Measurements from ENCODE around the gene SETDB1.

The SETDB1 gene

GRCh38 chr1:150976401-150976821 is 50.2 kb downstream of the SETDB1 start:
- DNase-seq: no peak

GRCh38 chr1:150976879-150977694 is 50.9 kb downstream of the SETDB1 start:
- peak; percentile 76 for DNase-seq

DNA sequence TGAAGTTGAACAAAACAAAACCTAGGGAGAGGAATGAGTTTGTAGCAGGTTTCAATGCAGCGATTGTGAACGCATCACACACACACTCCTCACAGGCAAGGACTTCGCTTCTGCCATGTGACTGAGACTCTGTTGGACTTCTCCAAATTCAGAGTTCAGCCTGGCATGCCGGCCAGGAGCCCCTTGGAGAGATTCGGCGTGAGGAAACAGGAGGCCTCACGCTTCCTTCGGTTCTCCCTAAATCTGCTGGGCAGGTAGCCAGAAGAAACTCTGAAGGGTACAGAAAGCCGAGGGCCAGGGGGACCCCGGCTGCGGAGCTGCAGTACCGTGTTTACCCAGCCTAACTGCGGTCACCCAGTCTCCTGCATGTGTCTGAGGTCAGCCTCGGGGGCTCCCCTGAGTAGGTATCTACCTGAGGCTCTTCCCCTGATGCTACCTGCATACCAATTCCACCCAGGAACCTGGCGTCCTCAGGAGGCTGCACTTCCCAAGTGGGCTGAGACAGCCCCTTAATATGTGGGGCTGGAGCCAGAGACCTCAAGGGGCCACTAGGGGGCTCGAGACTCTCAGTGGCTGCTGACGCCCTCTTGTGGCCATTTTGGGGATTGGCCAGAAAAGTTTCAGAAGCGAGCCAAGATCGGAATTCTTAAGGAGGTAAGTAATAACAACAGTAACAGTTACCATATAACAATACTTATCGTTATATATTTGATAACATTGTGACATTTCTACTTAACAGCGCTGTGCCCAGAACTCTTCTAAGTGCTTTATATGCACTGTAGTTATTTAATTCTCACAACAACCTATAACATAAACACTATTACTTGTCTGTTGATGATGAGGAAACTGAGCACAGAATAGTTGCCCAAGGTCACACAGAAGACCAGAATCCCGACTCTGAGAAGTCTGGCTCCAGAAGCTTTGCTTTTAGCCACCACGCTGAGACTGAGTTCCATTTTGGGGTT is 53.2 kb downstream of the SETDB1 start:
- peak; percentile 86 for DNase-seq

DNA sequence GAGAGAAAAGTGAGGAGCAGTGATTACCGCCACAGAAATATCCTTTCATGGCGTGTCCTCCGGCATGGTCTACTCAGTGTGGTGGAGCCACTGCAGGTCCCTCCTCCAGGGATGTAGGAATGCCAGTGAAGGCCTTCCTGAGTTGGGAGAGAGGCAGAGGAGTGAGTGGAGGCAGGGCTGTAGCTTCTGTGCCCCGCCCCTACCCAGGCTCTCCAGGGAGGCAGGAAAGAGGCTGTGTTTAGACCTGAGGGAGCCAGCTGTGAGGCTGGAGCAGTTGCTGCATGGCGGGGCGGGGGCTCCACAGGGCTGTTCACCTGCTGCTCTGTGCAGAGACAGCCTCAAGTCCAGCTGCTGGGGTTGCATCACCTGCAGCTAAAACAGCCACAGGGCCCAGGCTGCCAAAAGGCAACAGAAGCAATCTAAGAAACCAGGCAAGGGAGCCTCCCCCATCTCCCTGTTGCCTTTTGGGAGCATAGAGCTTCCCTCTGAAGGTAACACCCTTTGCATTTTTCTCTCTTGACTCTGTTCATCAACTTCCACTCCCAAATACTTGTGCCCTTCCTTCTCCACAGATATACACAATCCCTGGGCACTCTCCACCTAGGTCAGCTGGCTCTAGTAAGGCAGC is 55.1 kb downstream of the SETDB1 start:
- DNase-seq: peak; percentile 26

DNA sequence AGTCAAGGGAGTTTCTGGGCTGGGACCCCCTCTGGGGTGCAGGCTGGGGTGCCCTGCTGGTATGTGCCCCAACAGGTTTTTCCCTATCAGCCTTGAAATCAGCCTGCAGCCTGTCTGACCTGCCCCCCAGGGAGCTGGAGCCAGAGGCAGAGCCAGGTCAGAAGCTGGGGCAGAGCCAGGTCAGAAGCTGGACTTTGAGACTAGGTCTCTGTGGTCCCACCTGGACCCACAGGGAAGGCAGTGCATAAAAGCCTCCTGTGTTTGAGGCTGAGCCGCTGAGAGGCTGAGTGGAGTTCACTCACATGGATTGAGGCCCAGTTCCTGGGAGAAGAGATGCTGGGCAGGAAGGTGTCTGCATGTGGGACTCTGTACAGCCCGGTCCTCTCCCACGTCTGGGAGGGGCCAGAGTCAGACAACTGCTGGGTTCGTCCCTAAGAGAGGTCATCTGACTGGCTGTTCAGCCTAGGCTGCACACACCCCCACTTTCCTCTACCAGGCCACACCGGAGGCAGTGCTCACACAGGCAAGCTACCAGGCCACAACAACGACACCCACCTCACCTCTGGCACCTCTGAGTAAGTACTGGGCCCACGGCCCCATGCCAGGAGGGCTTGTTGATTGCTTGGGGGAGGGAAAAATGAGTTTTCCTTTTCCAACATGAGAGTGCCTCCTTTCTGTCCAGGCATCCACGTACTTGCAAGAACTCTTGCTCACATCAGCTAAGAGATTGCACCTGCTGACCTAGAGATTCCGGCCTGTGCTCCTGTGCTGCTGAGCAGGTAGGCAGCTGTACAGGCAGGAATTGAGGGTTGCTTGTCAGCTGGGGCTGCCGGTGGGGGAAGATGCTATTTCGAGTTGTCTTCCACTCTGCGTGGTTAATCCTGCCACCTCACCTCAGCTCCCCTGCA is 55.9 kb downstream of the SETDB1 start, which contains the start of gene ANXA9:
Gene ANXA9 (plus strand): TSS at position 488 of the 908 bp plus-strand sequence. CDS start 814 bp downstream, outside the sequence.
- DNase-seq: no peak

- no peak for DNase-seq
Measured at GRCh38 chr1:150985179-150985825, 59.1 kb downstream of the SETDB1 start.

DNA sequence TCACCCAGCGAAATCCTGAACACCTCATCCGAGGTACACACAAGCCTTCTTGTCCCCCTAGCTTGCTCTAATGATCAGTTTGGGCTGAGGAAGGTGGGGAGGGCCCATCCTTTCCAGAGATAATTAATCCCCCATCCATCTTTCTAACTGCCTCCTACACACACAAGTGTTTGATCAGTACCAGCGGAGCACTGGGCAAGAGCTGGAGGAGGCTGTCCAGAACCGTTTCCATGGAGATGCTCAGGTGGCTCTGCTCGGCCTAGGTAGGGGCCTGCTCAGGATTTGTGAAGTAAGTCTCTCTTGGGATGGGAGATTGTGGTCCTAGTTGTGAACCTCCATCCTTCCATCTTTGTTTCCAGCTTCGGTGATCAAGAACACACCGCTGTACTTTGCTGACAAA is 61.8 kb downstream of the SETDB1 start:
- no peak for DNase-seq

- DNase-seq: no peak
Measured at GRCh38 chr1:150992626-150993025, 66.5 kb downstream of the SETDB1 start.

- no peak for DNase-seq
Measured at GRCh38 chr1:150994248-150994647, 68.1 kb downstream of the SETDB1 start.

DNA sequence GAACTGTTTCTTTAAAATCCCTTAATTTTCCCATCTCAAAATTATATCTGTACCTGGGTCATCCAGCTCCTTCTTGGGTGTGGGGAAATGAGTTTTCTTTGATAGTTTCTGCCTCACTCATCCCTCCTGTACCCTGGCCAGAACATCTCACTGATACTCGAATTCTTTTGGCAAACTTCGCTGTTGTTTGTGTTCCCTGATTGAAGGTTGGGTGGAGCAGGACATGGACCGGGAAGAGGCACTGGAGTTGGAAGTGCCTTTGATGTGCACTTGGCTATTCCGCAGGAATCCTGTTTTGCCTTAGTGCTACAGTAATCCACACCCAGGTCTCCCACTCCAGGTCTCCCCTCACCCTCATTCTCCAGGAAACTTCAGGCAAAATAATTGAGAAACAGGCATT is 69.3 kb downstream of the SETDB1 start:
- DNase-seq: no peak

GRCh38 chr1:150995896-150996295 is 69.7 kb downstream of the SETDB1 start:
- peak; percentile 23 for DNase-seq

GRCh38 chr1:150997126-150997872 is 71.1 kb downstream of the SETDB1 start:
- no peak for DNase-seq

DNA sequence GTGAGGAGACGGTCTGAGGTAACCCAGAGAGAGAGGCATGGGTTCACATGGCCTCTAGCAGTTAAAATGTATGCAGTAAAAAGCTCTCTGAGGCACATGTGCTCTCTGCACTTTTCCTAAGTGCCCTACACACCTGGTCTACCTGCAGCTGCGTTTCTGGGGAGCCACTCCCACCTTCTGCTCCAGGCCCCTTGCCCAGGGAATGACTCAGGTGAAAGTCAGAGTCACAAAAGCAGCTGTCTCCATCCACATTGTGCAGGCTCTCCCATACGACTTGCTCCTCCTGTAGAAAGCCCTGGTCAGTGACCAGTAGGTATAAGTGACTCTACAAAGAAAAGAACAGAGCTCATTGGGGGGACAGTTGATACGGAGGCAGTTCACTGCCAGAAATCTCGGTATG is 71.8 kb downstream of the SETDB1 start:
- no peak for DNase-seq

DNA sequence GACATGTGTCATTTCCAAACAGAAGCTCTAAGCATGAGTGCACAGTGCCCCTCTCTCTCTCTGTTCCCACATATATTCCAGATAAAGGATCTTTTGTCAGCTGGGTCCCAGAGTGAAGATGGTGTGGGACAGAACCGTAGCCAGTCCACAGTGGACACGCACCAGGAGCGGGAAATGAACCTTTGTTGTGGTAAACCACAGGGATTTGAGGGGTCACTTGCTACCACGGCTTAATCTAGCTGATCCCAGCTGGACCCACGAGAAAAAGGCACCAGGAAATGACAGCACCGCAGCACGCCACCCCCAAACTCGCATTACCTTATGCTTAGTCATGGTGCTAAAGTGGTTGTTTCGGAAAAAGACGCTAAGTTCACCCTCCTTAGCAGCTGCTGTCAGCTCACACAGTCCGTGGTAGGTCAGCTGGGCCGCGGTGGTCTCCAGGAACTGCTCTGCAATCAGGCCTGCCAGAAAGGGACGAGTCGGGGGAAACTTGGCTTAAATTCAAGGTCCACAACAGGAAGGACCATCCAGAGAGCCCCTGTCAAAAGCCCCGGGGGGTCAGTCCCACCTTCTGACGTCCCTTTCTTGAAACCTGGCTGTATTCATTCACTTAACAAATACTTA is 73.0 kb downstream of the SETDB1 start:
- DNase-seq: peak; percentile 43

DNA sequence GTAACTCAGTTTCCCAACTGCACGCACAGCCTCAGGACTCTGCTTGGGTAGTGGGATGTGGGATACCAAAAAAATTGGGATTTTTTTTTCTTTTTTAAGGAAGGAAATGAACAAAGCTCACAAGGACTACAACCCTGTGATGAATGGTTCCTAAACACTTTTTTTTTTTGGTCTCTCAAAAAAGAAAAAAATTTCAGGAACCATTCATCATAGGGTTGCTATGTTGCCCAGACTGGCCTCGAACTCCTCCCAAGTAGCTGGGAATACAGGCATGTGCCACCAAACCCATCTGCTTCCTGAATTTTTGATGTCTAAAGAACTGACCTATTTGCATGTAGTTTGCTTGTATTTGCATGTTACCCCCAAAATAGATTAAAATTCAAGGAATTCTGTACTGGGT is 73.8 kb downstream of the SETDB1 start:
- DNase-seq: no peak

DNA sequence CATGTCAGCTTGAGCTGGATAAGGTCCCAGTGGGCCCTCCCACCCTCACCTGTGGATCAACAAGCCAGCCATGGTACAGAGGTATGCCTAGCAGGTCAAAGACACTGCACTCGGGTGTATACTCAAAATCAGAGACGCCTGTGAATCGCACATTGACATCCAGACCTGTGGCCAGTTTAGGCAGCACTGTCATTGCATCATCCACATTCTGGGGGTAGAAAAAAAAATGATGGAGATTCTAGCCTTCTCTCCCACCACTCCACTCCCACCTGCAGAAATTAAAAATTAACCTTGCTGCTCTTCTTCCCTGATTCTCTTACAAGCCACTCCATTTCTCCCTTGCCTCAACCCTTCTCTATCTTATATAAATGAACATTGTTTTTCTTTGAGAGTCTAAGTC is 74.2 kb downstream of the SETDB1 start:
- DNase-seq: no peak

DNA sequence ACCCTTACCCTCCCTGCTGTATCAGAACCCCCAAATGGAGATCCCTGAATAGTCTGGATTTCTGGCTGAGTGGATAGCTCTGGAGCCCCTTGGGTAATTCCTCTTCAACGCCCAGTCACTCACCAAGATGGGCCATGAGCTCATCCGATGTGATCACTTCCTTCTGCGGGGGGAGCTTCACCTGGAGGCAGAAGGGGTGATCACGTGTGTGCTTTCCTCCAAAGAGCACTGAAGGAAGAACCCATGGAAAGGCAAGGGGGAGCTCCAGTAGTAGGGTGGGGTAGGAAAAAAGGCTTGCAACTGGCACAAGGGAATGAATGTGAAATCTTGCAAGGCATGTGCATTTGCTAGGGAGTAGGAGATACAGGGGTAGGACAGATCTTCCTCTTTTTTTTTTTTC is 75.4 kb downstream of the SETDB1 start:
- no peak for DNase-seq

DNA sequence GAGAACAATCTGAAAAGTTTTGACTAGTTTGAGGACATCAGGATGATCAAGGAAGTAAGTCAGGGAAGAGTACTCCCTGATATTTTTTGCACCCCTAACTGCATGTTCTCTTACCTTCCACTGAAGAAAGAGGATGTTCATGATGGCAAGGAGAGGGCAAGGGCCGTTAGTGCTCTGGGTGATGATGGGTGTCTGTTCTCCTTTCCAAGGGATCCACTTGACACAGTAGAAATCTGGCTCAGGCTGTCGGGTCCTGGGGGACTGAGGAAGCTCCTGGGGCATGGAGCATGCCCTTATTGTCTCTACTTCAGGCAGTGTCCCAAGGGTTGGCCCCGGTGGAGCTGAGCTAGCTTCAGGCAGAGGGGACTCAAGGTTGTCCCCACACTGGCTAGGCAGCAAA is 75.9 kb downstream of the SETDB1 start:
- DNase-seq: no peak

GRCh38 chr1:151002611-151003010 is 76.4 kb downstream of the SETDB1 start:
- no peak for DNase-seq

GRCh38 chr1:151003180-151003579 is 77.0 kb downstream of the SETDB1 start:
- DNase-seq: no peak

Data from fibroblast of skin of back (primary cell).